T-helper 2 cell treated with Interferon-gamma antibody and Interleukin-4, amounts not matched to agents 5 μg/mL and 100 μg/mL, for 36 hours (primary cell): ENCODE measurements around the gene APLF.
A peak's percentile ranks its signal among the peaks of the same experiment; 100 is the strongest.

ENCODE experiments used
- DNase-seq: peaks from one replicate; pipeline ENCODE4 v3.0.0; 2021; ENCODE audit warnings: low spot score
- H3K27ac Mint-ChIP-seq: one replicate; pipeline ENCODE4 v1.8.0; 2021; ENCODE audit warnings: mild to moderate bottlenecking, mixed read lengths
- H3K27me3 Mint-ChIP-seq: one replicate; pipeline ENCODE4 v1.8.0; 2021; ENCODE audit warnings: low read depth, mixed read lengths
- H3K36me3 Mint-ChIP-seq: one replicate; pipeline ENCODE4 v1.8.0; 2021; ENCODE audit warnings: low read depth, mixed read lengths
- H3K4me1 Mint-ChIP-seq: one replicate; pipeline ENCODE4 v1.8.0; 2021; ENCODE audit warnings: low read depth, mixed read lengths
- H3K4me3 Mint-ChIP-seq: one replicate; pipeline ENCODE4 v1.8.0; 2022; ENCODE audit warnings: mild to moderate bottlenecking, moderate library complexity, mixed read lengths
- H3K9me3 Mint-ChIP-seq: one replicate; pipeline ENCODE4 v1.8.0; 2021; ENCODE audit warnings: mixed read lengths

The APLF gene

DNA sequence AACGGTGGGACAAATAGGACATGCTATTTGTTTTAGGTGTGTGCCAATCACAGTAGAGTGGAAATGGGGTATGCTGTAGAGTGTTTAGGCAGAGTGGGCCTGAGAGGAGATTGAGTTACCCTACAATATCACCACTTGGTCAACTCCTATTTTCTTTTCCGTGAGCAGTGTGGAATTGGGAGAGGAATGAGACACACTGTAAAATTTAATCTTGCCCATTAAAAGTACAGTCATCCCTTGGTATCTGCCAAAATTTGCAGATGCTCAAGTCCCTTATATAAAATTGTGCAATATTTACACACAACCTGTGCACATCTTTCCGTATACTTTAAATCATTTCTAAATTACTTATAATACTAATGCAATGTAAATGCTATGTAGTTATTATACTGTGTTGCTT, 12.7 kb upstream of the APLF start:
- no peak overlapping the region for H3K4me3 Mint-ChIP-seq
- H3K27ac Mint-ChIP-seq = no peak overlapping the region
- no peaks in the 10 kb centered on the region for H3K27me3 Mint-ChIP-seq
- no peaks in the 10 kb centered on the region for H3K36me3 Mint-ChIP-seq
- DNase-seq = no peak
- H3K9me3 Mint-ChIP-seq = no peaks in the 10 kb centered on the region
- peaks cover 7% of the 10 kb centered on the region for H3K4me1 Mint-ChIP-seq

DNA sequence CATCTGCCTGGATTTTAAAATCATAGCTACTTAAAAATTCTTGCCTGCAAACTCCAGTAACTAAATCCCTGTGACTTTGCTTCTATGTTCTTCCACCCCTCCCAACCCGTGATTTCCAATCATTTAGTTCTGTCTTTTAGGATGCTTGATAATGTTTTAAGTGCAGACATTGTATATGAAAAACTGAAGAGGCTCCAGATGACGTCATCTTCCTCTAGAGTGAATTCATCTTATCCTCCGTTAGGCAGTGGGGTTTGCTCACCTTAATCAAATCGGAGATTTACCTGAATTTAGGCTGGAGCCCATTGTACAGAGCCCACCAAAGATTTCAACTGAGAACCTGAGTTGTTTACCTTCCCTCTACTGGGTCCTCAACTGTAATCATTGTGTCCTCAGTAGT, 11.2 kb upstream of the APLF start:
- Mint-ChIP-seq H3K36me3 (no peaks in the 10 kb centered on the region), H3K27me3 (no peaks in the 10 kb centered on the region), H3K4me1 (peaks cover 7% of the 10 kb centered on the region), H3K4me3 (no peak overlapping the region), H3K9me3 (no peaks in the 10 kb centered on the region), H3K27ac (no peak overlapping the region)
- DNase-seq = no peak

DNA sequence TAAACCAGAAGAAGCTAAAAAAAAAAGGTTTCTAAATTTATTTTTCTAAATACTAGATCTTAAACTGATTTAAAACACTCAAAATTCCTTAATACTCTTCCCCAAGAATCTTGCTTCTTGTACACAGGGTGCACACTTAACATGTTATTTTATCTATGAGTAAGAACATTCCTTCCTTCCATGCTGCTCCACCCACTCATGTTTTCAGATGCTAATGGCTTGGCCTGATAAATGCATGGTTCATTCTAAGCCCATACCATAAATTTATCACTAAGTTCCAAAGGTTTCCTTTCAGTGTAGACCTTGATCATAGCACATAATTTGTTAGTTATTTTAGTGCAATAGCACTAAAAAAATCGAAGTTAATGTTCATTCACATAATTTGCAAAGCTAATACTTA, 8.4 kb upstream of the APLF start:
- no peak overlapping the region for H3K27ac Mint-ChIP-seq

DNA sequence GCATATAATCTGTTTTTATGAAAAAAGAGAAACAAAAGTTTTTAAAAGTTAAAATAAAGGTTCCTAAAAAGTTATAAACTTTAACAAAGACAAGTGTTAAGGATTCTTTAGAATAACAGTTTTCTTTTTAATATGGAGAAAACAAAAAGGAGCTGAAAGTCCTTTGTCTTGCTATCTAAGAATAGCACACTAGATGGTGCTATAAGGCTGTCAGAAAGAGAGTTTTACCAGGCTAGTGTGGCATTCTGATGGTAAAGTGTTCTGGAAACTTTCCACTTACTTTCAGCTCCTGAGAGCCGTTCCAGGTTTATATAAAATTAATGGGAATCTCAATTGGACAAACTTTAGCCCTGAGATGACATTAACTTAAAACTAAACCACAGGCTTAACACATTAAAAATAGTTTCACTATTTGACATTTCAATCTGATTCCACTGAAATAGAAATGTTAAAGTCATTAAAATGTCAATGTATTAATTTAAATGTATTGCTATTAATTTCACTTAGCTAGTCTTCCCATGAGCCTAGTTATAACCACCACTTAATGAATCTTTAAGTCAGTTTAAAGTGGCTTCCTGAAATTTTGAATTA, 4.0 kb upstream of the APLF start:
- H3K27me3 Mint-ChIP-seq = no peaks in the 10 kb centered on the region

More for the DNA sequence above, 8.4 kb upstream of the APLF start:
- Mint-ChIP-seq H3K9me3 (no peaks in the 10 kb centered on the region), H3K4me3 (no peak overlapping the region), H3K27me3 (no peaks in the 10 kb centered on the region), H3K4me1 (peaks cover 3% of the 10 kb centered on the region), H3K36me3 (no peaks in the 10 kb centered on the region)
- DNase-seq = no peak

DNA sequence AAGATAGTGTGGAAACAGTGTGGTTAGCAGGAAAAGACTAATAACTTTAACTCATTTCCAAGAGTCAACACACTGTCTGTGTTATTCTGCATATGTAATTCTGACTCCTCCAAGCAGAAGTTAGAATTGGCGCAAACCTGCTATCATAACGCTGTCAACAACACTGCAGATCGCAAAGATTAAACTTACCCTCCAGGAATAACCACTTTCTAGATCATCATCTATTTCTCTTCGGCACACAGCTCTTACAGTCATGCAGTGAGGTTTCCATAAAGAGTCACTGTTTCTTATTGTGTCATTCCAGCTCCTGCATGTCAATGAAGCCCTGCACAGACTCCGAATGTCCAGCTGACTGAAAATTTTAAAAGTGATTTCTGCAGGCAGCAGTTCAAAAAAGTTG, 2.7 kb upstream of the APLF start:
- H3K36me3 Mint-ChIP-seq = peaks cover 4% of the 10 kb centered on the region
- no peaks in the 10 kb centered on the region for H3K9me3 Mint-ChIP-seq
- no peaks in the 10 kb centered on the region for H3K27me3 Mint-ChIP-seq
- H3K4me1 Mint-ChIP-seq = peaks cover 38% of the 10 kb centered on the region
- DNase-seq = no peak
- H3K27ac Mint-ChIP-seq = peak overlapping the region; percentile 94
- peak overlapping the region; percentile 54 for H3K4me3 Mint-ChIP-seq

More for the DNA sequence above, 4.0 kb upstream of the APLF start:
- no peaks in the 10 kb centered on the region for H3K9me3 Mint-ChIP-seq
- peaks cover 29% of the 10 kb centered on the region for H3K4me1 Mint-ChIP-seq
- H3K27ac Mint-ChIP-seq = no peak overlapping the region
- H3K36me3 Mint-ChIP-seq = peaks cover 4% of the 10 kb centered on the region
- DNase-seq = no peak
- no peak overlapping the region for H3K4me3 Mint-ChIP-seq

DNA sequence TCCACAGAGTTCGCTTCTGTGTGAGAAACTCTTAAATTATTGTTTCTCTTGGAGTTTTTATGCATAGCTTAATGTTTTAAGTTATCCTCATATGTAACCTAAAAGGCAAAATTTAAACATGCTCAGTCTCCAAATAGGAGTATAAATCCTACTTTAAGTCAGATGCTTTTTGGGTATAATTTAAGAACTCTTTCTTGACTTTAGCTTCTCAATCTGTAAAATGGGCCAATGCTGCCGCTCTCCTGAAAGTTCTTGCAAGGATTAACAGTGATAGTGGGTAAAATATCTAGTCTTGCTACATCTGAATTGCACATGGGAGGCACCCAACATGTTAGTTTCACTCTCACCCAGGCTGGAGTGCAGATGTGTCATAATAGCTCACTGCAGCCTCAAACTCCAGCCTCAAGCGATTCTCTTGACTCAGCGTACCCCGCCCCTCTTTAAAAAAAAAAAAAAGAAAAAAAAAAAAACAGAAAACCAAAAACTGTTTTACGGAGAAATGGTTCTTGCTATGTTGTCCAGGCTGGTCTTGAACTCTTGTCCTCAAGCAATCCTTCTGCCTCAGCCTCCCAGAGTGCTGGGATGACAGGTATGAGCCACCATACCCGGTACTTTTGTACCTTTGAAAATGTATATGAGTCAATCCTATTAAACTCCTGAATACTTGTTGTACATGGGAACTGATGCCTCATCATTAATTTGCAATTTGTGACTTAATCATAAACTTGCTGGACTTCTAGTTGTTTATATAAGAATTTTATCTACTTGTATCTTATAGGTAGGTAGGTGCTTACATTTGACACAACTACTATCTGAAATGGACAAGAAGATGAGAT, 2.1 kb upstream of the APLF start:
- Mint-ChIP-seq H3K4me1 (peaks cover 42% of the 10 kb centered on the region), H3K9me3 (no peaks in the 10 kb centered on the region), H3K4me3 (peak overlapping the region; percentile 98), H3K27ac (peak overlapping the region; percentile 94), H3K27me3 (no peaks in the 10 kb centered on the region), H3K36me3 (peaks cover 4% of the 10 kb centered on the region)
- DNase-seq = peak; percentile 64

DNA sequence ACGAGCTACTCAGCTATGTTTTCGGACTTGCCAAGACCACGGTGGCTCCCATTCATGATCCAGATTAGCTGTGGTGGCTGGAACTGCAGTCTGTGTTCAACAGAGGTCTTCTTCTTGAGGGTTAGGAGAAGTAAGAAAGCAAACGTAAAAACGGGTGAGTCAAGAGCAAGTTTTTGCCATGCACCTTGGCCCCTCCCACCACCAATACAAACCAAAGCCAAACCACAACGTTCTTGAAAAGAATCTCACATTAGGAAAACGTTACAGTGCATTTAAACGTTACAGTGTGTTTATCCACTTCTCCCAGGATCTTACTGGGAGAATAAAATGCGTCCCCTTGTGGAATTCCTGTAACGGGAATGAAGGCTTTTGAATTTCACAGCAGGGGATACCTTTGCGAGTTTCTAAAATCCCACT, 1.0 kb upstream of the APLF start:
- Mint-ChIP-seq H3K27ac (peak overlapping the region; percentile 94), H3K4me1 (peaks cover 42% of the 10 kb centered on the region), H3K9me3 (no peaks in the 10 kb centered on the region), H3K27me3 (no peaks in the 10 kb centered on the region), H3K4me3 (peak overlapping the region; percentile 98), H3K36me3 (peaks cover 4% of the 10 kb centered on the region)
- peak; percentile 68 for DNase-seq

DNA sequence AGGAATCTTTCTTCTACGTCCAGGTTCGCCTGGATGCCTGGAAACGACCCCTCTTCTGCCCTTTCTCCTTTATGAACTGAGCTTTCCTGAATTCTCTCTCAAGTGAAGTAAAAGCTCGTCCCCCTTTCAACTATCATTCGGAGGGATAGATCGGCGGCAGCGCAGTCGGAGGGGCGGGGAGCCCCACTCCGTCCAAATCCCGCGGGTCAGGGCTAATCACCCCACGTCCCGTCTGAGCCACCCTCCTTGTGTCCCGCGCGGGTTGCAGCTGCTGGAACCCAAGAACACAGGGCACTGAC, 658 bp upstream of the APLF start:
- H3K4me3 Mint-ChIP-seq = peak overlapping the region; percentile 98
- peaks cover 4% of the 10 kb centered on the region for H3K36me3 Mint-ChIP-seq
- no peaks in the 10 kb centered on the region for H3K27me3 Mint-ChIP-seq
- H3K4me1 Mint-ChIP-seq = peaks cover 42% of the 10 kb centered on the region
- H3K9me3 Mint-ChIP-seq = no peaks in the 10 kb centered on the region
- peak overlapping the region; percentile 94 for H3K27ac Mint-ChIP-seq
- DNase-seq = no peak

DNA sequence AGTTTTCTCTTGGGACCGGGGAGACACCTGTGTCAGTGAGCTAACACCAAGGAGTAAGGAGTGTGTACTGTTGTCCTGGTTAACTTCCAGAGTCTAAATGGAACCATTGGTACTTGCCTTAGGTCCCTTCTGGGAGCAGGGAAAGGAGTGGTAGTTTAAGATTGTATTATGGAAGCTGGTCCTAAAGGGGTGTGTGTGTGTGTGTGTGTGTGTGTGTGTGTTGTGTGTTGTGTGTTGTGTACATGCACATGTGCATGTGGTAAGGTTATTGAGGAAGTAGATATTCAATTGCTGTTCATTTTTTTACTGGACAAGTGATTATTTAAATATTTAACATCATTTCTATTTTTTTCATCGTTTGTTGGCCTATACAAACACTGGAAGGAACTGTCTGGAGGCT, 1.4 kb downstream of the APLF start:
- no peaks in the 10 kb centered on the region for H3K9me3 Mint-ChIP-seq
- no peak overlapping the region for H3K27ac Mint-ChIP-seq
- peaks cover 4% of the 10 kb centered on the region for H3K36me3 Mint-ChIP-seq
- H3K27me3 Mint-ChIP-seq = no peaks in the 10 kb centered on the region
- peaks cover 41% of the 10 kb centered on the region for H3K4me1 Mint-ChIP-seq
- peak overlapping the region; percentile 98 for H3K4me3 Mint-ChIP-seq
- no peak for DNase-seq

DNA sequence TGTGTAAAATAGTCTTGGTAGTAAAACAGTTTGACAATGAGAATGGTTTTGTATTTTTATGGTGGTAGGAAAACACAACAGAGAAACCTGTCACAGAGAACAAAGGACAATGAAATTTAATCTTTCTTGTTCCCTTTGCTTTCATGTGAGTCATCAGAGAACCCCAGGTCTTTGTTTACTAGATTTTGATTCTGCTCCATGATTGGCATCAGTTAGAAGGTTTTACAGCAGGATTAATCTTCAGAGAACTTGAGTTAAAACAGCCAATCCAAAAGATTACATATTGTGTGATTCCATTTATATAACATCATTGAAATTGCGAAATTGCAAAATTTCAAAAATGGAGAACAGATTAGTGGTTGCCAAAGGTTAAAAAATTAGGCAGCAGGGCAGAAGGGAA, 2.5 kb downstream of the APLF start:
- Mint-ChIP-seq H3K27ac (no peak overlapping the region), H3K9me3 (no peaks in the 10 kb centered on the region), H3K4me1 (peaks cover 33% of the 10 kb centered on the region), H3K4me3 (no peak overlapping the region), H3K36me3 (peaks cover 4% of the 10 kb centered on the region), H3K27me3 (no peaks in the 10 kb centered on the region)
- DNase-seq = no peak

DNA sequence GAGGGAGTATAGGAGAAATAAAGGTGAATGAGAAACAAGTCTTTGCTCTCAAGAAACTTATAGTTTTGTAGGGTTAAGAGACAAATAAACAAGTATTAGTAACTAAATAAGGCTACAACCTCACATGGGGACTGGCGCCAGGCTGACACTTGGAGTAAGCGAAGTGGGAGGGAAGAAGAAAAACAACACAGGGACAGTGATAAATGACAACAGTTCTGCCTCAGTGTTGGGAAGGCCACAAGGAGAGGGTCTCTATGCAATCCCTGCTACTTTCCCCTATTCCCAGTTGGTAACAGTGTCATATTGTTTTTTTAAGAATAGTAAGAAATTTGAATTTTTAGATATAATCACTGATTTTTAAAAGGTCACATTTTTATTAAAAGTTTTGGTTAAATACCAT, 4.0 kb downstream of the APLF start:
- no peak overlapping the region for H3K4me3 Mint-ChIP-seq
- no peak for DNase-seq
- no peaks in the 10 kb centered on the region for H3K27me3 Mint-ChIP-seq
- no peaks in the 10 kb centered on the region for H3K36me3 Mint-ChIP-seq
- peaks cover 19% of the 10 kb centered on the region for H3K4me1 Mint-ChIP-seq
- no peaks in the 10 kb centered on the region for H3K9me3 Mint-ChIP-seq
- H3K27ac Mint-ChIP-seq = no peak overlapping the region

DNA sequence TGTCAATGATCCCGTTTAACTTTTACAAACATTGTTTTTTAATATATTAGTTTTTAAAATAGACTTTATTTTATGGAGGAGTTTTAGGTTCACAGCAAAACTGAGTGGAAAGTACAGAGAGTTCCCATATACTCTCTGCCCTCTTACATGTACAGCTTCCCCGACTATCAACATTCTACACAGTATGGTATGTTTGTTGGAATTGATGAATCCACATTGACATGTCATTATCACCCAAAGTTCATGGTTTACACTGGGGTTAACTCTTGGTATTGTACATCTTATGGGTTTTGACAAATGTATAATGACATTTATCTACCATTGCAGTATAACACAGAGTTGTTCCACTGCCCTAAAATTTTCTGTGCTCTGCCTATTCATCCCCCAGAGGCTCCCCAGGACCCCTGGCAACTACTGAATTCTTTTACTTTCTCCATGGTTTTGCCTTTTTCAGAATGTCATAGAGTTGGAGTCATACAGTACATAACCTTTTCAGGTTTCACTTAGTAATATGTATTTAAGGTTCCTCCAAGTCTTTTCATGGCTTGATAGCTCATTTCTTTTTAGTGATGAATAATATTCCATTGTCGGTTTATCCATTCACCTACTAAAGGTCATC, 5.5 kb downstream of the APLF start:
- no peak for DNase-seq
- Mint-ChIP-seq H3K27ac (no peak overlapping the region), H3K27me3 (no peaks in the 10 kb centered on the region), H3K4me3 (no peak overlapping the region), H3K9me3 (no peaks in the 10 kb centered on the region), H3K36me3 (no peaks in the 10 kb centered on the region), H3K4me1 (peaks cover 16% of the 10 kb centered on the region)

DNA sequence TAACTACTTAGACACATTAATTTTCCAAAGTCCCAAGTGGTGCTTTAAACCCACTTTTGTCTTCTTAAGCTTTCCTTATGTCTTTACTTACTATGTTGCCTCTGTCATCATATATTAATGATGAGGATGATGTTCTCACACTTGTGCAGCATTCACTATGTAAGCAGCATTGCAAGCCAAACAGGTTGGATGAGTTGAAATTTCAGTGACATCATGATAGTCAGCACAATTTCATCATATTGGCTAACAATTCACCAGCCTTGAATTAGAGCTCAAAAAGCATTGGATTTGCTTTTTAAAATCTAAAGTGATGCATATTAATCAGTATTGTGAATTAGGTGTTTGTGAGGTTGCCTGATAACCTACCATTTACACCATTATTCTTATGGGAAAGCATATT, 7.7 kb downstream of the APLF start:
- H3K4me3 Mint-ChIP-seq = no peak overlapping the region

DNA sequence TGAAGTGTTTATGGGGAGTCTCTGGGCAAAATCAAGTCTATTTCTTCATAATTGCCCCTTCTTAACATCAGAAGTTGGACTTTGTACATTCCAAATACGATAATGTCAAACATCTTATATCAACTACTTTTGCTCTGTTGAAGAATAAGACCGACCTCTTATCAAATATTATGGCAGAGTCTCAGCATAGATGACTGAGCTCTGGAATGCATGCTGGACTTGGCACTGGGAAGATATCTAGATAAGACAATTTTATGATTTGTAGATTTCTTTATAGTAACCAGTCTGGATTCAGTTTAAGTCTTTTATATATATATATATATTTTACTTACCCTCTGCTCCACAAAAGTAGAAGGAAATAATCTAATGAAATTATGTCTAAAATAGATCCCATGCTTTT, 8.2 kb downstream of the APLF start:
- H3K4me3 Mint-ChIP-seq = no peak overlapping the region
- H3K36me3 Mint-ChIP-seq = no peaks in the 10 kb centered on the region
- peaks cover 2% of the 10 kb centered on the region for H3K27me3 Mint-ChIP-seq
- no peaks in the 10 kb centered on the region for H3K9me3 Mint-ChIP-seq
- H3K27ac Mint-ChIP-seq = no peak overlapping the region
- H3K4me1 Mint-ChIP-seq = peaks cover 4% of the 10 kb centered on the region
- no peak for DNase-seq

More for the DNA sequence above, 7.7 kb downstream of the APLF start:
- H3K27ac Mint-ChIP-seq = no peak overlapping the region
- DNase-seq = no peak
- peaks cover 2% of the 10 kb centered on the region for H3K27me3 Mint-ChIP-seq
- no peaks in the 10 kb centered on the region for H3K36me3 Mint-ChIP-seq
- peaks cover 5% of the 10 kb centered on the region for H3K4me1 Mint-ChIP-seq
- H3K9me3 Mint-ChIP-seq = no peaks in the 10 kb centered on the region
